ENCODE data around the gene LRRC49.
"Not testable (repeated sequence)": the region's sequence is repeated elsewhere in the genome, so short reads cannot be mapped to it uniquely, and the experiment has no call there.

Gene LRRC49

GRCh38 chr15:70976851-70977250 is 84.2 kb downstream of the LRRC49 start:
- TF ChIP-seq CTCF (IDR thresholded peaks at IDR 0.05; ENCODE audit: low read depth, low read length) = no peak
- no peak overlapping the region for H3K4me3 ChIP-seq (replicated peaks in 1 of 2; ENCODE audit: low read depth in 2 of 2, low read length in 2 of 2)
- DNase-seq (ENCODE audit: low read depth in 2 of 2) = peak; percentile 24 to 72

GRCh38 chr15:70995383-70995970 is 102.9 kb downstream of the LRRC49 start:
- no peak for DNase-seq (ENCODE audit: low read depth in 2 of 2)
- no peak overlapping the region for H3K4me3 ChIP-seq (replicated peaks in 1 of 2; ENCODE audit: low read depth in 2 of 2, low read length in 2 of 2)
- TF ChIP-seq CTCF (IDR thresholded peaks at IDR 0.05; ENCODE audit: low read depth, low read length) = no peak

GRCh38 chr15:70998319-70998718 is 105.7 kb downstream of the LRRC49 start:
- TF ChIP-seq CTCF (IDR thresholded peaks at IDR 0.05; ENCODE audit: low read depth, low read length) = no peak
- DNase-seq (ENCODE audit: low read depth in 2 of 2) = no peak
- no peak overlapping the region for H3K4me3 ChIP-seq (replicated peaks in 1 of 2; ENCODE audit: low read depth in 2 of 2, low read length in 2 of 2)

- no peak overlapping the region for H3K4me3 ChIP-seq (replicated peaks in 1 of 2; ENCODE audit: low read depth in 2 of 2, low read length in 2 of 2)
- DNase-seq (ENCODE audit: low read depth in 2 of 2) = peak; percentile 41 to 51
- no peak for TF ChIP-seq CTCF (IDR thresholded peaks at IDR 0.05; ENCODE audit: low read depth, low read length)
Observed at GRCh38 chr15:71002316-71002715, 109.7 kb downstream of the LRRC49 start.

- peak; percentile 5 to 60 for DNase-seq (ENCODE audit: low read depth in 2 of 2)
- no peak overlapping the region for H3K4me3 ChIP-seq (replicated peaks in 1 of 2; ENCODE audit: low read depth in 2 of 2, low read length in 2 of 2)
- TF ChIP-seq CTCF (IDR thresholded peaks at IDR 0.05; ENCODE audit: low read depth, low read length) = no peak
Observed at GRCh38 chr15:71003319-71003718, 110.7 kb downstream of the LRRC49 start.

- not testable (repeated sequence) for DNase-seq (ENCODE audit: low read depth in 2 of 2); H3K4me3 ChIP-seq (replicated peaks in 1 of 2; ENCODE audit: low read depth in 2 of 2, low read length in 2 of 2)
Observed at GRCh38 chr15:71004506-71004905, 111.9 kb downstream of the LRRC49 start.

- no peak for DNase-seq (ENCODE audit: low read depth in 2 of 2)
- H3K4me3 ChIP-seq (replicated peaks in 1 of 2; ENCODE audit: low read depth in 2 of 2, low read length in 2 of 2) = no peak overlapping the region
- TF ChIP-seq CTCF (IDR thresholded peaks at IDR 0.05; ENCODE audit: low read depth, low read length) = no peak
Observed at GRCh38 chr15:71005895-71006294, 113.3 kb downstream of the LRRC49 start.

Measured in cardiac fibroblast (primary cell).